Loucy (cell line): Measurements from ENCODE around the gene DPF1.

Experiments used
- H2AFZ ChIP-seq: fragments of 200-600 bp; sonication (generic); 2 replicates; pipeline ENCODE4 v1.6.0; 2016; ENCODE audit warnings: antibody characterized with exemption, mild to moderate bottlenecking, low read length, moderate library complexity
- H3F3A ChIP-seq: fragments of 200-600 bp; 2 replicates; pipeline ENCODE4 v1.6.0; 2016; ENCODE audit warnings: antibody characterized with exemption, low read depth, mild to moderate bottlenecking
- H3K27me3 ChIP-seq: fragments of 200-600 bp; sonication (generic); 2 replicates; pipeline ENCODE4 v1.6.1; 2014; ENCODE audit warnings: low read length, mild to moderate bottlenecking; ENCODE audit not compliant: insufficient read depth, poor library complexity, severe bottlenecking
- H3K36me3 ChIP-seq: fragments of 200-600 bp; sonication (generic); 2 replicates; pipeline ENCODE4 v1.6.1; 2016; ENCODE audit warnings: low read length; ENCODE audit not compliant: insufficient read depth
- H3K4me1 ChIP-seq: fragments of 200-600 bp; sonication (generic); 2 replicates; pipeline ENCODE4 v1.5.1; 2014; ENCODE audit warnings: low read length, mild to moderate bottlenecking; ENCODE audit not compliant: insufficient read depth, poor library complexity, severe bottlenecking
- H3K4me2 ChIP-seq: fragments of 200-600 bp; sonication (generic); 2 replicates; pipeline ENCODE4 v1.6.0; 2014; ENCODE audit warnings: antibody characterized with exemption, low read length, low read depth, mild to moderate bottlenecking; ENCODE audit not compliant: poor library complexity, severe bottlenecking
- H3K4me3 ChIP-seq: fragments of 200-600 bp; sonication (generic); 2 replicates; pipeline ENCODE4 v1.5.1; 2014; ENCODE audit warnings: low read length, mild to moderate bottlenecking, mixed read lengths; ENCODE audit not compliant: poor library complexity, severe bottlenecking
- H3K79me2 ChIP-seq: fragments of 200-600 bp; sonication (generic); 2 replicates; pipeline ENCODE4 v1.6.1; 2014; ENCODE audit warnings: low read length; ENCODE audit not compliant: insufficient read depth
- H3K9ac ChIP-seq: fragments of 200-600 bp; sonication (generic); 2 replicates; pipeline ENCODE4 v1.6.0; 2014; ENCODE audit warnings: mild to moderate bottlenecking, low read depth, low read length, moderate library complexity; ENCODE audit not compliant: poor library complexity, severe bottlenecking
- H3K9me2 ChIP-seq: fragments of 200-600 bp; sonication (generic); replicated peaks from 2 replicates; pipeline ENCODE4 v1.6.1; 2016; ENCODE audit warnings: low read depth, low read length, mixed read lengths
- H3K9me3 ChIP-seq: fragments of 200-600 bp; sonication (generic); 2 replicates; pipeline ENCODE4 v1.6.1; 2014; ENCODE audit warnings: mild to moderate bottlenecking, antibody characterized with exemption, low read length, low read depth; ENCODE audit not compliant: insufficient read depth
- H4K20me1 ChIP-seq: fragments of 200-600 bp; sonication (generic); 2 replicates; pipeline ENCODE4 v1.6.0; 2014; ENCODE audit warnings: antibody characterized with exemption, low read length, mild to moderate bottlenecking; ENCODE audit not compliant: insufficient read depth, poor library complexity, severe bottlenecking
- EZH2phosphoT487 ChIP-seq: fragments of 200-600 bp; IDR thresholded peaks from 2 replicates; pipeline ENCODE4 v1.6.1; 2018; ENCODE audit warnings: antibody characterized with exemption, mild to moderate bottlenecking, moderate library complexity, borderline replicate concordance
- TF ChIP-seq, protein P1 (sequence below): fragments of 200-600 bp; sonication (generic); conservative IDR thresholded peaks from 2 replicates; pipeline ENCODE4 v1.5.1; 2014; ENCODE audit warnings: mild to moderate bottlenecking, antibody characterized with exemption, low read length

DPF1 gene

DNA sequence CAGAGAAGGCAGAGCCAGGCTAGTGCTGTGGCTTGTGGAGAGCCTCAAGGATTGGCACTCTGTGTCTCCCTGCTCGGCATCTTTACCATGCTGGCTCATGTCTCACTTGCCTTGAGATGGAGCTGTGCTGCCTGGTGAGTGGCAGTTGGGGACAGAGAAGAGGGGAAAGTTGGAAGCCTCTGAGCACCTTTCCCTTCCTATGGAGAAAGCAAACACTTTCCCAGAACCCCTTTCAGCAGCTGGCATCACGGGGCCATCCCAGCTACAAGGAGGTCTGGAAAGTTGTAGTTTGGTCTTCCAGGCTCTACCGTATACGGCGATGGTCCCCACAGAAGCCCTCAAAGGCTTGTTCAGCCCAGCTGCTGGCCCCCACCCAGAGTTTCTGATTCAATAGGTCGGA is 58.7 kb downstream of the DPF1 start:
- H3K4me2 ChIP-seq, result no peak overlapping the region
- no peaks in the 10 kb centered on the region; the same call in 1 of the 2 replicates for H3K9me3 ChIP-seq
- no peaks in the 10 kb centered on the region for H3K4me1 ChIP-seq
- H3K9me2 ChIP-seq, result no peaks in the 10 kb centered on the region
- no peak for TF ChIP-seq EZH2phosphoT487
- TF ChIP-seq, protein P1, sequence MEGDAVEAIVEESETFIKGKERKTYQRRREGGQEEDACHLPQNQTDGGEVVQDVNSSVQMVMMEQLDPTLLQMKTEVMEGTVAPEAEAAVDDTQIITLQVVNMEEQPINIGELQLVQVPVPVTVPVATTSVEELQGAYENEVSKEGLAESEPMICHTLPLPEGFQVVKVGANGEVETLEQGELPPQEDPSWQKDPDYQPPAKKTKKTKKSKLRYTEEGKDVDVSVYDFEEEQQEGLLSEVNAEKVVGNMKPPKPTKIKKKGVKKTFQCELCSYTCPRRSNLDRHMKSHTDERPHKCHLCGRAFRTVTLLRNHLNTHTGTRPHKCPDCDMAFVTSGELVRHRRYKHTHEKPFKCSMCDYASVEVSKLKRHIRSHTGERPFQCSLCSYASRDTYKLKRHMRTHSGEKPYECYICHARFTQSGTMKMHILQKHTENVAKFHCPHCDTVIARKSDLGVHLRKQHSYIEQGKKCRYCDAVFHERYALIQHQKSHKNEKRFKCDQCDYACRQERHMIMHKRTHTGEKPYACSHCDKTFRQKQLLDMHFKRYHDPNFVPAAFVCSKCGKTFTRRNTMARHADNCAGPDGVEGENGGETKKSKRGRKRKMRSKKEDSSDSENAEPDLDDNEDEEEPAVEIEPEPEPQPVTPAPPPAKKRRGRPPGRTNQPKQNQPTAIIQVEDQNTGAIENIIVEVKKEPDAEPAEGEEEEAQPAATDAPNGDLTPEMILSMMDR, result no peak
- no peaks in the 10 kb centered on the region for H3K27me3 ChIP-seq
- no peaks in the 10 kb centered on the region for H4K20me1 ChIP-seq
- no peak overlapping the region for H3K9ac ChIP-seq
- H3K79me2 ChIP-seq, result no peaks in the 10 kb centered on the region
- H3K36me3 ChIP-seq, result peaks cover 25% of the 10 kb centered on the region; the same call in 1 of the 2 replicates
- H2AFZ ChIP-seq, result no peak overlapping the region
- no peaks in the 10 kb centered on the region for H3F3A ChIP-seq
- H3K4me3 ChIP-seq, result no peak overlapping the region

DNA sequence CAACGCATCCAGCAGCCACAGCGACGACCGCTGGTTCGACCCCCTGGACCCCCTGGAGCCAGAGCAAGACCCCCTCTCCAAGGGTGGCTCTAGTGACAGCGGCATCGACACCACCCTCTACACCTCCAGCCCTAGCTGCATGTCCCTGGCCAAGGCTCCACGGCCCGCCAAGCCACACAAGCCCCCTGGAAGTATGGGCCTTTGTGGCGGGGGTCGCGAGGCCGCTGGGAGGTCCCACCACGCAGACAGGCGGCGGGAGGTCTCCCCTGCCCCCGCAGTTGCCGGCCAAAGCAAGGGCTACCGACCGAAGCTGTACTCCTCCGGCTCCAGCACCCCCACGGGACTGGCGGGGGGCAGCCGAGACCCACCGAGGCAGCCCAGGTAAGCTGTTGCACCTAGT is 59.5 kb downstream of the DPF1 start:
- Histone ChIP-seq H3K79me2 (no peaks in the 10 kb centered on the region), H4K20me1 (no peaks in the 10 kb centered on the region), H2AFZ (no peak overlapping the region), H3F3A (no peaks in the 10 kb centered on the region), H3K9me2 (no peaks in the 10 kb centered on the region), H3K4me2 (no peak overlapping the region), H3K27me3 (no peaks in the 10 kb centered on the region), H3K4me1 (no peaks in the 10 kb centered on the region), H3K4me3 (no peak overlapping the region), H3K9me3 (no peaks in the 10 kb centered on the region; the same call in 1 of the 2 replicates), H3K36me3 (peaks cover 25% of the 10 kb centered on the region; the same call in 1 of the 2 replicates), H3K9ac (no peak overlapping the region)
- no peak for TF ChIP-seq EZH2phosphoT487
- TF ChIP-seq, protein P1, result no peak

DNA sequence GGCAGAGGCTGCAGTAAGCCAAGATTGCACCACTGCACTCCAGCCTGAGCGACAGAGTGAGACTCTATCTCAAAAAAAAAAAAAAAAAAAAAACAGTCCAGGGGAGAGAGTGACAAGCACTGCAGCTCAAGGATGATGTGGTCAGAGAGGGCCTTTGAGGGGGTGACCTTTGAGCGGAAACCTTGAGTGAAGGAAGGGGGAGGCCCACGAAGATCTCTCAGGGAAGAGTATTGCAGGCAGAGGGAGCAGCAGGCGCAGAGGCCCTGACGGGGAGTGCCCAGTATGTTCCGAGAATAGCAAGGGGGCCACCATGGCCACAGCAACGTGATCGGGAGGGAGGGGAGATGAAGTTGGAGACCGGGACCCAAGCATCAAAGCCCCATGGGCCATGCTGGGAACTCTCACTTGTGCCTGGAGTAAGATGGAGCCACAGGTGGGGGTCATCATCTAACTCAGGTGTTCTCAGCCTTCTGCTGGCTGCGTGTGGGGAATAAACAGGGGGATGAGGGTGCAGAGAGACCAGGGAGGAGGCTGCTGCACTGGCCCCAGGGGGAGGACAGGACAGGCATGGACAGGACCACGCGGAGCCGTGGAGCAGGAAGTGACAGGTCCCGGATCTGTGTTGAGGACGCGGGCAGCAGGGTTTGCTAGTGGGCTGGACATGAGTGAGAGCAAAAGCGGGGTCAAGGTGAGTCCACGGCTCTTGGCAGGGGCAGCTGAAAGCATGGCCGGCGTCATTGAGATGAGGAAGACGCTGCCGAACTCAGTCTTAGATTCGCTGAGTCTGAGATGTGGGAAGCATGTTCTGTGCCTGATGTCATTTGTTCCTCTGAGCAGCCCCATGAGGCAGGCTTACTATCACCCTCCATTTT is 60.4 kb downstream of the DPF1 start:
- H3K4me2 ChIP-seq, result no peak overlapping the region
- H3K9me2 ChIP-seq, result no peaks in the 10 kb centered on the region
- no peaks in the 10 kb centered on the region for H4K20me1 ChIP-seq
- H3K9me3 ChIP-seq, result no peaks in the 10 kb centered on the region; the same call in 1 of the 2 replicates
- no peak for TF ChIP-seq EZH2phosphoT487
- TF ChIP-seq, protein P1, result no peak
- H3K36me3 ChIP-seq, result peaks cover 25% of the 10 kb centered on the region; the same call in 1 of the 2 replicates
- H3K4me3 ChIP-seq, result no peak overlapping the region
- no peaks in the 10 kb centered on the region for H3F3A ChIP-seq
- no peaks in the 10 kb centered on the region for H3K27me3 ChIP-seq
- H3K9ac ChIP-seq, result no peak overlapping the region
- H3K4me1 ChIP-seq, result peaks cover 2% of the 10 kb centered on the region
- H3K79me2 ChIP-seq, result no peaks in the 10 kb centered on the region
- no peak overlapping the region for H2AFZ ChIP-seq
